ENCODE results near the gene OAT. TPM values are rescaled to one million over a fixed set of nuclear protein-coding genes. Genes with fewer than 3 reads are reported as not detected.

OAT gene
- total RNA-seq (80.8 TPM), polyA plus RNA-seq (ENCODE audit: insufficient read depth in 1 of 8, insufficient read length in 8 of 8, low replicate concordance in 1 of 8) (100 to 1,000 TPM in 1 of 8 donors, 10 to 100 TPM in 7; 56.3 to 128 (median 73.4) TPM)
- long read RNA-seq, donor 1, transcript OAT-201 (10 exons, 2,048 nt): major isoform, 16 of 16 reads
- long read RNA-seq, donor 1, partial matches to known transcripts: 0 of 16 reads
- long read RNA-seq, donor 1, other reads (novel, unspliced or antisense): 0 of 16 reads
- long read RNA-seq, donor 2: 0 reads
- long read RNA-seq, donor 3, transcript OAT-201 (10 exons, 2,048 nt): major isoform, 20 of 22 reads
- long read RNA-seq, donor 3, partial matches to known transcripts: 0 of 22 reads
- long read RNA-seq, donor 3, other reads (novel, unspliced or antisense): 0 of 22 reads
- long read RNA-seq, donor 4, transcript OAT-201 (10 exons, 2,048 nt): major isoform, 23 of 23 reads
- long read RNA-seq, donor 4, partial matches to known transcripts: 0 of 23 reads
- long read RNA-seq, donor 4, other reads (novel, unspliced or antisense): 0 of 23 reads
- long read RNA-seq, donor 5, transcript OAT-201 (10 exons, 2,048 nt): major isoform, 56 of 98 reads
- long read RNA-seq, donor 5, partial matches to known transcripts: 42 of 98 reads
- long read RNA-seq, donor 5, other reads (novel, unspliced or antisense): 0 of 98 reads
- long read RNA-seq, donor 6, transcript OAT-201 (10 exons, 2,048 nt): major isoform, 27 of 29 reads
- long read RNA-seq, donor 6, partial matches to known transcripts: 0 of 29 reads
- long read RNA-seq, donor 6, other reads (novel, unspliced or antisense): 0 of 29 reads
- long read RNA-seq, donor 7, transcript OAT-201 (10 exons, 2,048 nt): major isoform, 32 of 41 reads
- long read RNA-seq, donor 7, partial matches to known transcripts: 7 of 41 reads
- long read RNA-seq, donor 7, other reads (novel, unspliced or antisense): 0 of 41 reads
- long read RNA-seq, donor 8, transcript OAT-201 (10 exons, 2,048 nt): major isoform, 38 of 39 reads
- long read RNA-seq, donor 8, partial matches to known transcripts: 0 of 39 reads
- long read RNA-seq, donor 8, other reads (novel, unspliced or antisense): 0 of 39 reads
- long read RNA-seq, donor 9, transcript OAT-201 (10 exons, 2,048 nt): major isoform, 14 of 20 reads
- long read RNA-seq, donor 9, partial matches to known transcripts: 5 of 20 reads
- long read RNA-seq, donor 9, other reads (novel, unspliced or antisense): 0 of 20 reads
- long read RNA-seq, donor 10, transcript OAT-201 (10 exons, 2,048 nt): major isoform, 44 of 48 reads
- long read RNA-seq, donor 10, partial matches to known transcripts: 0 of 48 reads
- long read RNA-seq, donor 10, other reads (novel, unspliced or antisense): 0 of 48 reads
- long read RNA-seq, donor 11, transcript OAT-201 (10 exons, 2,048 nt): major isoform, 20 of 21 reads
- long read RNA-seq, donor 11, partial matches to known transcripts: 0 of 21 reads
- long read RNA-seq, donor 11, other reads (novel, unspliced or antisense): 0 of 21 reads

- H3K27me3 ChIP-seq (ENCODE audit: control insufficient read depth, insufficient read depth, low read length): peaks cover 29% of the 10 kb centered on the region
- peak; percentile 99 for DNase-seq
Observed at GRCh38 chr10:124418726-124419501, at the start of gene OAT. TSS of gene OAT (minus strand) at chr10:124418923. CDS start at chr10:124412171, 6,752 bp downstream.

GRCh38 chr10:124467165-124467564 lies 48.4 kb upstream of the OAT start:
- Histone ChIP-seq H3K4me1 (ENCODE audit: control insufficient read depth, insufficient read depth, low read length) (no peaks in the 10 kb centered on the region), H3K27me3 (ENCODE audit: control insufficient read depth, insufficient read depth, low read length) (no peaks in the 10 kb centered on the region), H3K4me3 (ENCODE audit: low read length) (no peak overlapping the region), H3K27ac (ENCODE audit: low read length) (no peak overlapping the region), H3K36me3 (ENCODE audit: control insufficient read depth, insufficient read depth, low read length) (peaks cover 2% of the 10 kb centered on the region), H3K9me3 (replicated peaks; ENCODE audit: control insufficient read depth, low read depth, low read length) (no peaks in the 10 kb centered on the region)
- no peak for DNase-seq
- 85% methylated on average over 3 of the region's 4 CpGs for WGBS (ENCODE audit: insufficient coverage)

More at GRCh38 chr10:124418726-124419501, at the start of gene OAT:
- peaks cover 21% of the 10 kb centered on the region for H3K4me1 ChIP-seq (ENCODE audit: control insufficient read depth, insufficient read depth, low read length)
- WGBS (ENCODE audit: insufficient coverage): 2% methylated on average over 70 of the region's 70 CpGs
- peak within 1 kb of the TSS; percentile 78 for H3K4me3 ChIP-seq (ENCODE audit: low read length)
- H3K36me3 ChIP-seq (ENCODE audit: control insufficient read depth, insufficient read depth, low read length): no peaks in the 10 kb centered on the region
- peak within 1 kb of the TSS; percentile 86 for H3K27ac ChIP-seq (ENCODE audit: low read length)
- no peaks in the 10 kb centered on the region for H3K9me3 ChIP-seq (replicated peaks; ENCODE audit: control insufficient read depth, low read depth, low read length)

GRCh38 chr10:124465777-124466488 lies 47.2 kb upstream of the OAT start:
- no peak for DNase-seq
- no peak overlapping the region for H3K27ac ChIP-seq (ENCODE audit: low read length)
- H3K36me3 ChIP-seq (ENCODE audit: control insufficient read depth, insufficient read depth, low read length): peaks cover 2% of the 10 kb centered on the region
- no peaks in the 10 kb centered on the region for H3K9me3 ChIP-seq (replicated peaks; ENCODE audit: control insufficient read depth, low read depth, low read length)
- H3K27me3 ChIP-seq (ENCODE audit: control insufficient read depth, insufficient read depth, low read length): no peaks in the 10 kb centered on the region
- WGBS (ENCODE audit: insufficient coverage): 83% methylated on average over 3 of the region's 9 CpGs
- H3K4me3 ChIP-seq (ENCODE audit: low read length): no peak overlapping the region
- peaks cover 3% of the 10 kb centered on the region for H3K4me1 ChIP-seq (ENCODE audit: control insufficient read depth, insufficient read depth, low read length)

GRCh38 chr10:124465003-124465776 lies 46.5 kb upstream of the OAT start:
- WGBS (ENCODE audit: insufficient coverage): 68% methylated on average over 17 of the region's 17 CpGs
- DNase-seq: no peak
- Histone ChIP-seq H3K27me3 (ENCODE audit: control insufficient read depth, insufficient read depth, low read length) (no peaks in the 10 kb centered on the region), H3K4me3 (ENCODE audit: low read length) (no peak overlapping the region), H3K27ac (ENCODE audit: low read length) (no peak overlapping the region), H3K4me1 (ENCODE audit: control insufficient read depth, insufficient read depth, low read length) (peaks cover 3% of the 10 kb centered on the region), H3K9me3 (replicated peaks; ENCODE audit: control insufficient read depth, low read depth, low read length) (no peaks in the 10 kb centered on the region), H3K36me3 (ENCODE audit: control insufficient read depth, insufficient read depth, low read length) (peaks cover 2% of the 10 kb centered on the region)

GRCh38 chr10:124464028-124464965 lies 45.6 kb upstream of the OAT start:
- H3K36me3 ChIP-seq (ENCODE audit: control insufficient read depth, insufficient read depth, low read length): peaks cover 2% of the 10 kb centered on the region
- WGBS (ENCODE audit: insufficient coverage): 78% methylated on average over 6 of the region's 9 CpGs
- no peak for DNase-seq
- H3K4me1 ChIP-seq (ENCODE audit: control insufficient read depth, insufficient read depth, low read length): peaks cover 3% of the 10 kb centered on the region
- no peak overlapping the region for H3K27ac ChIP-seq (ENCODE audit: low read length)
- no peak overlapping the region for H3K4me3 ChIP-seq (ENCODE audit: low read length)
- H3K27me3 ChIP-seq (ENCODE audit: control insufficient read depth, insufficient read depth, low read length): no peaks in the 10 kb centered on the region
- no peaks in the 10 kb centered on the region for H3K9me3 ChIP-seq (replicated peaks; ENCODE audit: control insufficient read depth, low read depth, low read length)

- no peaks in the 10 kb centered on the region for H3K9me3 ChIP-seq (replicated peaks; ENCODE audit: control insufficient read depth, low read depth, low read length)
- H3K27ac ChIP-seq (ENCODE audit: low read length): no peak overlapping the region
- peaks cover 5% of the 10 kb centered on the region for H3K27me3 ChIP-seq (ENCODE audit: control insufficient read depth, insufficient read depth, low read length)
- DNase-seq: no peak
- 64% methylated on average over 4 of the region's 8 CpGs for WGBS (ENCODE audit: insufficient coverage)
- H3K4me1 ChIP-seq (ENCODE audit: control insufficient read depth, insufficient read depth, low read length): peaks cover 3% of the 10 kb centered on the region
- H3K4me3 ChIP-seq (ENCODE audit: low read length): peak overlapping the region; percentile 54
- peaks cover 2% of the 10 kb centered on the region for H3K36me3 ChIP-seq (ENCODE audit: control insufficient read depth, insufficient read depth, low read length)
Observed at GRCh38 chr10:124462348-124462695, 43.6 kb upstream of the OAT start.

DNA sequence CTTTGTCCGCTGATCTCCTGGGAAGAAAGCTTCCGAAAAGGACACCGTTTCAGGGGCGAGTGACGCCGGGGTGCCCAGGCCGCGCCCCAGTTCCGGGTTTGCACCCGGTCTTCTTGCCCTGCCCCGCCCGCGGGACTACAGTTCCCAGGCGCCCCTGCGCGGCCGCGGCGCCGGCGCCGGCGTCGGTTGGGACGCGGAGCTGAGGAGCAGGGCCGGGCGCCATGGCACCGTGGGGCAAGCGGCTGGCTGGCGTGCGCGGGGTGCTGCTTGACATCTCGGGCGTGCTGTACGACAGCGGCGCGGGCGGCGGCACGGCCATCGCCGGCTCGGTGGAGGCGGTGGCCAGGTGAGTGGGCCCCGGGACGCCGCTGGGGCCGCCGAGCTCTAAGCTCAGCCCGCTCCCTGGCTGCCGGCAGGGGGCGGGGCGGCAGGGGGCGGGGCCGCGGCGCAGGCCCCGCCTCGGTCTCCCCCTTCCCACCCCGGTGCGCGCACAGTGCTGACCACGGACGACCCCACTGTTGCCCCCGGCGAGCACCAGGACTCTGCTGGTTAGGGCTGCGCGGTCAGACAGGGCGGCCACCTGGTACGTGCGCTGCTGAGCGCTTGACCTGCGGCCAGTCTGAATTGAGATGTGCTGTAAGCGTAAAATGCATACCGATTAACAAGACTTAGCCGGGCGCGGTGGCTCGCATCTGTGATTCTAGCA lies 43.1 kb upstream of the OAT start, which contains the start of gene LHPP:
Gene LHPP (plus strand): TSS at position 182 of the 706 bp plus-strand sequence. CDS start 40 bp downstream, at position 222.
- peak within 1 kb of the TSS; percentile 54 for H3K4me3 ChIP-seq (ENCODE audit: low read length)
- WGBS (ENCODE audit: insufficient coverage): under 1% methylated on average over 78 of the region's 81 CpGs
- peak; percentile 92 for DNase-seq
- H3K27me3 ChIP-seq (ENCODE audit: control insufficient read depth, insufficient read depth, low read length): peaks cover 6% of the 10 kb centered on the region
- peak within 1 kb of the TSS; percentile 13 for H3K27ac ChIP-seq (ENCODE audit: low read length)
- peaks cover 3% of the 10 kb centered on the region for H3K4me1 ChIP-seq (ENCODE audit: control insufficient read depth, insufficient read depth, low read length)
- no peaks in the 10 kb centered on the region for H3K9me3 ChIP-seq (replicated peaks; ENCODE audit: control insufficient read depth, low read depth, low read length)
- H3K36me3 ChIP-seq (ENCODE audit: control insufficient read depth, insufficient read depth, low read length): peaks cover 2% of the 10 kb centered on the region

Data from muscle of leg (tissue), 16 donors.